GM23248 (cell line): ENCODE measurements around the gene PNMA1. TPM values are rescaled to one million over a fixed set of nuclear protein-coding genes. Genes with fewer than 3 reads are reported as not detected.

ENCODE experiments used
- DNase-seq: peaks from one replicate; pipeline ENCODE4 v3.0.0-alpha.2; 2015
- H2AFZ ChIP-seq: fragments of 200-600 bp; sonication (generic); 2 replicates; pipeline ENCODE4 v1.6.1; 2016; ENCODE audit warnings: antibody characterized with exemption
- H3F3A ChIP-seq: fragments of 200-600 bp; sonication (generic); 2 replicates; pipeline ENCODE4 v1.6.1; 2016; ENCODE audit warnings: mild to moderate bottlenecking, antibody characterized with exemption, mixed run types; ENCODE audit not compliant: insufficient read depth
- H3K27ac ChIP-seq: fragments of 200-600 bp; sonication (generic); 2 replicates; pipeline ENCODE4 v1.5.1; 2016; ENCODE audit warnings: mild to moderate bottlenecking
- H3K27me3 ChIP-seq: fragments of 200-600 bp; sonication (generic); replicated peaks from 2 replicates; pipeline ENCODE4 v1.6.1; 2016; ENCODE audit warnings: mild to moderate bottlenecking; ENCODE audit not compliant: insufficient read depth
- H3K36me3 ChIP-seq: fragments of 200-600 bp; sonication (generic); 2 replicates; pipeline ENCODE4 v1.6.1; 2016; ENCODE audit warnings: low read depth, mild to moderate bottlenecking
- H3K4me1 ChIP-seq: fragments of 200-600 bp; sonication (generic); 2 replicates; pipeline ENCODE4 v1.6.1; 2016; ENCODE audit warnings: mild to moderate bottlenecking; ENCODE audit not compliant: insufficient read depth
- H3K4me2 ChIP-seq: fragments of 200-600 bp; sonication (generic); one replicate; pipeline ENCODE4 v1.6.1; 2016; ENCODE audit warnings: mild to moderate bottlenecking; ENCODE audit not compliant: unreplicated experiment
- H3K4me3 ChIP-seq: fragments of 200-600 bp; sonication (generic); 2 replicates; pipeline ENCODE4 v1.5.1; 2016; ENCODE audit warnings: mild to moderate bottlenecking
- H3K79me2 ChIP-seq: fragments of 200-600 bp; sonication (generic); 2 replicates; pipeline ENCODE4 v1.6.1; 2016; ENCODE audit warnings: mild to moderate bottlenecking; ENCODE audit not compliant: insufficient read depth
- H3K9ac ChIP-seq: fragments of 200-600 bp; sonication (generic); 2 replicates; pipeline ENCODE4 v1.6.1; 2016; ENCODE audit warnings: mild to moderate bottlenecking
- H3K9me2 ChIP-seq: fragments of 200-600 bp; sonication (generic); 2 replicates; pipeline ENCODE4 v1.6.1; 2016; ENCODE audit warnings: mixed run types, mild to moderate bottlenecking, moderate library complexity; ENCODE audit not compliant: insufficient read depth
- H3K9me3 ChIP-seq: fragments of 200-600 bp; sonication (generic); one replicate; pipeline ENCODE4 v1.6.1; 2017; ENCODE audit warnings: low read depth
- H4K20me1 ChIP-seq: fragments of 200-600 bp; sonication (generic); 2 replicates; pipeline ENCODE4 v1.6.0; 2016; ENCODE audit not compliant: insufficient read depth
- EZH2 ChIP-seq: fragments of 200-600 bp; sonication (generic); IDR thresholded peaks from 2 replicates; pipeline ENCODE4 v1.6.1; 2018; ENCODE audit warnings: antibody characterized with exemption, mild to moderate bottlenecking; ENCODE audit not compliant: insufficient read depth, poor library complexity, severe bottlenecking
- EZH2phosphoT487 ChIP-seq: fragments of 200-600 bp; sonication (generic); IDR thresholded peaks from 2 replicates; pipeline ENCODE4 v1.6.1; 2018; ENCODE audit warnings: antibody characterized with exemption, moderate library complexity, mild to moderate bottlenecking, low read depth; ENCODE audit not compliant: insufficient read depth
- WGBS, 2 experiments: methylation state at CpG; one replicate each; pipeline ENCODE4 v1.1.6; 2015 to 2017; ENCODE audit warnings: low lambda C conversion rate in 2 of 2, low coverage in 1 of 2; ENCODE audit errors: missing lambda C conversion rate in 2 of 2; 5-methylcytosine and 5-hydroxymethylcytosine counted together
- in situ Hi-C: fragments of 300-500 bp; cut with MboI; formaldehyde crosslinking; loops from 2 replicates; pipeline ENCODE4 v1.15.0; 2020
- polyA plus RNA-seq: library from polyadenylated mRNA; unstranded; fragments of >200 nt; fragmentation: Nextera tagmentation; extraction: Ambion mirVana; gene quantifications from 2 replicates; pipeline ENCODE4 v1.2.1, GENCODE V29; 2016
- total RNA-seq: library from RNA; depleted of rRNA; stranded (reverse); fragments of >200 nt; shearing (Covaris generic); gene quantifications from 2 replicates; pipeline ENCODE4 v1.2.3, GENCODE V29; 2014

PNMA1 gene
- total and polyA plus RNA-seq, 2 experiments from 2014 or later: 14.2 to 64.7 TPM

- Histone ChIP-seq H3K27ac (no peak overlapping the region), H2AFZ (no peak overlapping the region), H3K9me2 (no peaks in the 10 kb centered on the region), H3K79me2 (peaks cover 99% of the 10 kb centered on the region), H3K4me2 (no peak overlapping the region), H3K4me3 (no peak overlapping the region), H3F3A (peaks cover 41% of the 10 kb centered on the region), H3K27me3 (no peaks in the 10 kb centered on the region), H3K9me3 (no peaks in the 10 kb centered on the region), H3K36me3 (no peaks in the 10 kb centered on the region), H3K9ac (no peak overlapping the region), H3K4me1 (peaks cover 47% of the 10 kb centered on the region), H4K20me1 (peaks cover 27% of the 10 kb centered on the region)
- no peak for DNase-seq
- WGBS, 2 experiments: 77 to 86% methylated on average over 7 of the region's 7 CpGs
- in situ Hi-C loops: no loop called here
- no peak for TF ChIP-seq EZH2phosphoT487
- no peak for TF ChIP-seq EZH2
These were observed 37.0 kb upstream of the PNMA1 start for GRCh38 chr14:73751157-73751691.

GRCh38 chr14:73750531-73750901 is 36.3 kb upstream of the PNMA1 start:
- no peak overlapping the region for H3K4me3 ChIP-seq
- H3K27ac ChIP-seq: no peak overlapping the region
- H3K36me3 ChIP-seq: no peaks in the 10 kb centered on the region
- no peaks in the 10 kb centered on the region for H3K9me2 ChIP-seq
- peaks cover 32% of the 10 kb centered on the region for H4K20me1 ChIP-seq
- DNase-seq: no peak
- H3K27me3 ChIP-seq: no peaks in the 10 kb centered on the region
- H3K4me1 ChIP-seq: peaks cover 46% of the 10 kb centered on the region
- H3K9ac ChIP-seq: no peak overlapping the region
- H3F3A ChIP-seq: peaks cover 34% of the 10 kb centered on the region
- no peaks in the 10 kb centered on the region for H3K9me3 ChIP-seq
- no peak overlapping the region for H2AFZ ChIP-seq
- no peak overlapping the region for H3K4me2 ChIP-seq
- WGBS, 2 experiments: 48 to 53% methylated on average over 3 of the region's 3 CpGs
- H3K79me2 ChIP-seq: peaks cover 100% of the 10 kb centered on the region
- in situ Hi-C loops: no loop called here
- TF ChIP-seq EZH2phosphoT487 (no peak), EZH2 (no peak)

GRCh38 chr14:73749706-73750530 is 35.7 kb upstream of the PNMA1 start:
- Histone ChIP-seq H3K4me2 (no peak overlapping the region), H2AFZ (no peak overlapping the region), H3K27me3 (no peaks in the 10 kb centered on the region), H3K36me3 (no peaks in the 10 kb centered on the region), H3K4me3 (no peak overlapping the region), H3K27ac (no peak overlapping the region), H3F3A (peaks cover 30% of the 10 kb centered on the region), H3K4me1 (peaks cover 44% of the 10 kb centered on the region), H3K9ac (no peak overlapping the region), H4K20me1 (peaks cover 32% of the 10 kb centered on the region), H3K79me2 (peaks cover 100% of the 10 kb centered on the region), H3K9me2 (no peaks in the 10 kb centered on the region), H3K9me3 (no peaks in the 10 kb centered on the region)
- no peak for TF ChIP-seq EZH2
- TF ChIP-seq EZH2phosphoT487: no peak
- 33 to 40% methylated on average over 11 of the region's 11 CpGs for WGBS, 2 experiments
- in situ Hi-C loops: no loop called here
- DNase-seq: no peak

GRCh38 chr14:73748858-73749357 is 34.7 kb upstream of the PNMA1 start:
- Histone ChIP-seq H3K27me3 (no peaks in the 10 kb centered on the region), H3K9ac (no peak overlapping the region), H2AFZ (no peak overlapping the region), H3K27ac (no peak overlapping the region), H3K9me3 (no peaks in the 10 kb centered on the region), H3K9me2 (no peaks in the 10 kb centered on the region), H3K4me3 (no peak overlapping the region), H3K4me1 (peaks cover 42% of the 10 kb centered on the region), H3K36me3 (no peaks in the 10 kb centered on the region), H3K4me2 (no peak overlapping the region), H4K20me1 (peaks cover 32% of the 10 kb centered on the region), H3K79me2 (peaks cover 100% of the 10 kb centered on the region), H3F3A (peaks cover 24% of the 10 kb centered on the region)
- 68 to 72% methylated on average over 6 of the region's 6 CpGs for WGBS, 2 experiments
- DNase-seq: no peak
- TF ChIP-seq EZH2 (no peak), EZH2phosphoT487 (no peak)
- in situ Hi-C loops: no loop called here
